MM.1S (cell line): ENCODE data around the gene YTHDF2.
"Not testable (repeated sequence)": the region's sequence is repeated elsewhere in the genome, so short reads cannot be mapped to it uniquely, and the experiment has no call there.

Experiments
- DNase-seq: peaks from one replicate; pipeline ENCODE4 v3.0.0-alpha.2; 2015
- H2AFZ ChIP-seq: fragments of 300-600 bp; sonication (generic); 2 replicates; pipeline ENCODE4 v1.6.0; 2016; ENCODE audit warnings: antibody characterized with exemption, low read length
- H3F3A ChIP-seq: fragments of 300-600 bp; sonication (generic); 2 replicates; pipeline ENCODE4 v1.6.1; 2016; ENCODE audit warnings: mild to moderate bottlenecking, antibody characterized with exemption, low read length, moderate library complexity, mixed read lengths; ENCODE audit not compliant: insufficient read depth
- H3K27ac ChIP-seq: fragments of 300-600 bp; sonication (generic); 2 replicates; pipeline ENCODE4 v1.5.1; 2016; ENCODE audit warnings: mild to moderate bottlenecking, low read length
- H3K27me3 ChIP-seq: fragments of 300-600 bp; sonication (generic); replicated peaks from 2 replicates; pipeline ENCODE4 v1.6.0; 2016; ENCODE audit warnings: low read length; ENCODE audit not compliant: insufficient read depth
- H3K36me3 ChIP-seq: fragments of 300-600 bp; sonication (generic); replicated peaks from 2 replicates; pipeline ENCODE4 v1.6.1; 2016; ENCODE audit warnings: mild to moderate bottlenecking, low read length, mixed read lengths; ENCODE audit not compliant: insufficient read depth
- H3K4me1 ChIP-seq: fragments of 300-600 bp; sonication (generic); 2 replicates; pipeline ENCODE4 v1.6.1; 2016; ENCODE audit warnings: low read length, mixed read lengths
- H3K4me2 ChIP-seq: fragments of 300-600 bp; sonication (generic); 2 replicates; pipeline ENCODE4 v1.6.0; 2016; ENCODE audit warnings: low read depth, low read length
- H3K4me3 ChIP-seq: fragments of 300-600 bp; sonication (generic); 2 replicates; pipeline ENCODE4 v1.5.1; 2016; ENCODE audit warnings: low read length, mixed read lengths
- H3K79me2 ChIP-seq: fragments of 300-600 bp; sonication (generic); 2 replicates; pipeline ENCODE4 v1.6.1; 2016; ENCODE audit warnings: mixed run types, low read length, mixed read lengths
- H3K9ac ChIP-seq: fragments of 300-600 bp; sonication (generic); 2 replicates; pipeline ENCODE4 v1.6.1; 2016; ENCODE audit warnings: low read length, mixed read lengths
- H3K9me2 ChIP-seq: fragments of 300-600 bp; sonication (generic); replicated peaks from 2 replicates; pipeline ENCODE4 v1.6.1; 2016; ENCODE audit warnings: mild to moderate bottlenecking, low read length, mixed read lengths; ENCODE audit not compliant: insufficient read depth
- H3K9me3 ChIP-seq: fragments of 300-600 bp; sonication (generic); replicated peaks from 2 replicates; pipeline ENCODE4 v1.6.1; 2016; ENCODE audit warnings: mild to moderate bottlenecking, low read length, mixed read lengths; ENCODE audit not compliant: insufficient read depth
- H4K20me1 ChIP-seq: fragments of 300-600 bp; sonication (generic); 2 replicates; pipeline ENCODE4 v1.6.1; 2016; ENCODE audit warnings: mild to moderate bottlenecking, low read length, moderate library complexity, mixed read lengths; ENCODE audit not compliant: insufficient read depth
- EZH2 ChIP-seq: fragments of 300-600 bp; sonication (generic); optimal IDR thresholded peaks from 2 replicates; pipeline ENCODE3; 2017; ENCODE audit warnings: low read depth, mild to moderate bottlenecking, antibody characterized with exemption, low read length, mixed read lengths
- EZH2phosphoT487 ChIP-seq: fragments of 300-600 bp; sonication (generic); IDR thresholded peaks from 2 replicates; pipeline ENCODE4 v1.6.1; 2018; ENCODE audit warnings: antibody characterized with exemption, low read length
- TF ChIP-seq, protein P1 (sequence below): fragments of 300-600 bp; sonication (generic); IDR thresholded peaks from 2 replicates; pipeline ENCODE4 v1.5.1; 2016; ENCODE audit warnings: antibody characterized with exemption, low read length, mixed read lengths

YTHDF2 gene

DNA sequence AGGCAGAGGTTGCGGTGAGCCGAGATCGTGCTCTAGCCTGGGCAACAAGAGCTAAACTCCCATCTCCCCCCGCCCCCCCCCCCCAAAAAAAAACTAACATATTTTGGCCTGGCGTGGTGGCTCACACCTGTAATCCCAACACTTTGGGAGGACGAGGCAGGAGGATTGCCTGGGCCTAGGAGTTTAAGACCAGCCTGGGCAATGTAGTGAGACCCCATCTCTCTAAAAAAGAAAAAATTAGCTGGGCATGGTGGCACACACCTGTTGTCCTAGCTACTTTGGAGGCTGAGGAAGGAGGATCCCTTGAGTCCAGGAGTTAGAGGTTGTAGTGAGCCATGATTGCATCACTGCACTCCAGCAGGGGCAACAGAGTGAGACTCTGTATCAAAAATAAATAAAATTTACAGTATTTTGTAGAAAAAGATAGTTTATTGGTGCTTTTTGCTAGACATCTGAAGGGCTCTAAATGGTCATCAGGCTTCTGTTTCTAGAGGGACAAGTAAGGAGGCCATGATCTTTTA, 9.0 kb downstream of the YTHDF2 start:
- Histone ChIP-seq H3K9me2 (no peaks in the 10 kb centered on the region), H3K9ac (no peak overlapping the region), H3F3A (no peaks in the 10 kb centered on the region), H3K79me2 (peaks cover 100% of the 10 kb centered on the region), H3K9me3 (no peaks in the 10 kb centered on the region), H3K4me3 (no peak overlapping the region), H3K27me3 (no peaks in the 10 kb centered on the region), H3K4me1 (no peaks in the 10 kb centered on the region), H3K27ac (no peak overlapping the region), H3K36me3 (peaks cover 12% of the 10 kb centered on the region; the same call in 1 of the 2 replicates), H3K4me2 (no peak overlapping the region), H2AFZ (no peak overlapping the region), H4K20me1 (peaks cover 63% of the 10 kb centered on the region)
- DNase-seq: no peak
- TF ChIP-seq EZH2phosphoT487 (no peak), EZH2 (no peak)
- TF ChIP-seq, protein P1, sequence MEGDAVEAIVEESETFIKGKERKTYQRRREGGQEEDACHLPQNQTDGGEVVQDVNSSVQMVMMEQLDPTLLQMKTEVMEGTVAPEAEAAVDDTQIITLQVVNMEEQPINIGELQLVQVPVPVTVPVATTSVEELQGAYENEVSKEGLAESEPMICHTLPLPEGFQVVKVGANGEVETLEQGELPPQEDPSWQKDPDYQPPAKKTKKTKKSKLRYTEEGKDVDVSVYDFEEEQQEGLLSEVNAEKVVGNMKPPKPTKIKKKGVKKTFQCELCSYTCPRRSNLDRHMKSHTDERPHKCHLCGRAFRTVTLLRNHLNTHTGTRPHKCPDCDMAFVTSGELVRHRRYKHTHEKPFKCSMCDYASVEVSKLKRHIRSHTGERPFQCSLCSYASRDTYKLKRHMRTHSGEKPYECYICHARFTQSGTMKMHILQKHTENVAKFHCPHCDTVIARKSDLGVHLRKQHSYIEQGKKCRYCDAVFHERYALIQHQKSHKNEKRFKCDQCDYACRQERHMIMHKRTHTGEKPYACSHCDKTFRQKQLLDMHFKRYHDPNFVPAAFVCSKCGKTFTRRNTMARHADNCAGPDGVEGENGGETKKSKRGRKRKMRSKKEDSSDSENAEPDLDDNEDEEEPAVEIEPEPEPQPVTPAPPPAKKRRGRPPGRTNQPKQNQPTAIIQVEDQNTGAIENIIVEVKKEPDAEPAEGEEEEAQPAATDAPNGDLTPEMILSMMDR: no peak

DNA sequence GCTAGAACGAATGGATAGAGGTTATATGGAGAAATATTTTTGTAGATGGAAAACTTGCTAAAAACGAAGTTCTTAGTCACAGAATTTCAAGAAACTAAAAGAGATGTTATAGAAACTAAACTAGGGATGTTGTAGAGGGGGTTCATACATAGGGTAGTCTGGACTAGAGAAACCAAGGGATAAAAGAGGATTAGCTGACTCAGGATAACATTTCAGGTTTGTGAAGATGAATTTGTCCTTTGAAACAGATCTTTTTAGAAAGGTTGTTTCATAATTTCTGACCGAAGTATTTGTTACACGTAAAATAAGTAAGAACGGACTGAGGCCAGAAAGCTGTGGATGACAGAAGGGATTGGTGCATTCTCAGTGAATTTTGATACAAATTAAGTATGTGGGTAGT, 13.6 kb downstream of the YTHDF2 start:
- TF ChIP-seq EZH2phosphoT487 (no peak), EZH2 (no peak)
- TF ChIP-seq, protein P1: no peak
- H3K27me3 ChIP-seq: no peaks in the 10 kb centered on the region
- H3K9me3 ChIP-seq: no peaks in the 10 kb centered on the region
- no peaks in the 10 kb centered on the region for H3F3A ChIP-seq
- H3K4me3 ChIP-seq: no peak overlapping the region
- no peak for DNase-seq
- H3K4me2 ChIP-seq: no peak overlapping the region
- no peak overlapping the region for H2AFZ ChIP-seq
- H3K27ac ChIP-seq: no peak overlapping the region
- 0 out of 2 replicates have a peak, but pooled peaks cover 4% of the 10 kb centered on the region for H3K4me1 ChIP-seq
- peaks cover 100% of the 10 kb centered on the region for H3K79me2 ChIP-seq
- no peaks in the 10 kb centered on the region for H3K9me2 ChIP-seq
- no peak overlapping the region for H3K9ac ChIP-seq
- H4K20me1 ChIP-seq: peaks cover 68% of the 10 kb centered on the region
- H3K36me3 ChIP-seq: peaks cover 4% of the 10 kb centered on the region; the same call in 1 of the 2 replicates

- H3K9ac ChIP-seq, DNase-seq, H3K36me3 ChIP-seq, H3K4me1 ChIP-seq, H3K4me3 ChIP-seq, H3K9me3 ChIP-seq, H3K4me2 ChIP-seq, H3K9me2 ChIP-seq, H3F3A ChIP-seq, H3K27me3 ChIP-seq, H2AFZ ChIP-seq, H3K27ac ChIP-seq: not testable (repeated sequence)
- H4K20me1 ChIP-seq: peaks cover 72% of the 10 kb centered on the region
- H3K79me2 ChIP-seq: peaks cover 100% of the 10 kb centered on the region
These were observed 14.1 kb downstream of the YTHDF2 start for GRCh38 chr1:28750771-28751294.

- peaks cover 71% of the 10 kb centered on the region for H4K20me1 ChIP-seq
- TF ChIP-seq EZH2: no peak
- TF ChIP-seq, protein P1: no peak
- no peak for TF ChIP-seq EZH2phosphoT487
- no peak overlapping the region for H3K4me3 ChIP-seq
- no peaks in the 10 kb centered on the region for H3K9me3 ChIP-seq
- no peaks in the 10 kb centered on the region for H3K27me3 ChIP-seq
- no peak overlapping the region for H3K9ac ChIP-seq
- no peak for DNase-seq
- no peaks in the 10 kb centered on the region for H3K9me2 ChIP-seq
- H2AFZ ChIP-seq: no peak overlapping the region
- peaks cover 100% of the 10 kb centered on the region for H3K79me2 ChIP-seq
- H3K36me3 ChIP-seq: peaks cover 4% of the 10 kb centered on the region; the same call in 1 of the 2 replicates
- H3K4me2 ChIP-seq: no peak overlapping the region
- no peaks in the 10 kb centered on the region for H3F3A ChIP-seq
- 0 out of 2 replicates have a peak, but pooled peaks cover 4% of the 10 kb centered on the region for H3K4me1 ChIP-seq
- no peak overlapping the region for H3K27ac ChIP-seq
These were observed 14.7 kb downstream of the YTHDF2 start for GRCh38 chr1:28751315-28752060.
